Measurements from ENCODE around the gene REST.

REST gene

GRCh38 chr4:56941403-56941802, 33.7 kb downstream of the REST start:
- Histone ChIP-seq H3K79me2 (ENCODE audit: insufficient read depth, low read depth) (no peaks in the 10 kb centered on the region), H3K4me2 (no peak overlapping the region), H3K9ac (no peak overlapping the region), H3K27me3 (ENCODE audit: insufficient read depth, low read depth) (no peaks in the 10 kb centered on the region), H3K4me3 (IDR thresholded peaks at IDR 0.05; ENCODE audit: insufficient read depth, low read depth, low read length) (no peak overlapping the region), H4K20me1 (ENCODE audit: insufficient read depth) (0 out of 2 replicates have a peak, but pooled peaks cover 3% of the 10 kb centered on the region), H3K27ac (no peak overlapping the region), H2AFZ (ENCODE audit: low read depth) (no peak overlapping the region), H3K4me1 (ENCODE audit: low read depth, poor library complexity, severe bottlenecking) (no peaks in the 10 kb centered on the region), H3K36me3 (ENCODE audit: insufficient read depth) (no peaks in the 10 kb centered on the region)
- TF ChIP-seq CTCF (conservative IDR thresholded peaks at IDR 0.05; ENCODE audit: low read depth, low read length), result no peak

- no peak overlapping the region for H3K4me3 ChIP-seq (IDR thresholded peaks at IDR 0.05; ENCODE audit: insufficient read depth, low read depth, low read length)
- H3K27ac ChIP-seq, result no peak overlapping the region
- H4K20me1 ChIP-seq (ENCODE audit: insufficient read depth), result no peaks in the 10 kb centered on the region
- H3K4me1 ChIP-seq (ENCODE audit: low read depth, poor library complexity, severe bottlenecking), result no peaks in the 10 kb centered on the region
- no peak for TF ChIP-seq CTCF (conservative IDR thresholded peaks at IDR 0.05; ENCODE audit: low read depth, low read length)
- no peak overlapping the region for H3K9ac ChIP-seq
- H2AFZ ChIP-seq (ENCODE audit: low read depth), result no peak overlapping the region
- H3K27me3 ChIP-seq (ENCODE audit: insufficient read depth, low read depth), result no peaks in the 10 kb centered on the region
- H3K4me2 ChIP-seq, result no peak overlapping the region
- H3K79me2 ChIP-seq (ENCODE audit: insufficient read depth, low read depth), result no peaks in the 10 kb centered on the region
- no peaks in the 10 kb centered on the region for H3K36me3 ChIP-seq (ENCODE audit: insufficient read depth)
Observed at GRCh38 chr4:56953680-56954520, 46.2 kb downstream of the REST start.

- H4K20me1 ChIP-seq (ENCODE audit: insufficient read depth), result no peaks in the 10 kb centered on the region
- no peak overlapping the region for H3K9ac ChIP-seq
- no peak overlapping the region for H2AFZ ChIP-seq (ENCODE audit: low read depth)
- H3K4me3 ChIP-seq (IDR thresholded peaks at IDR 0.05; ENCODE audit: insufficient read depth, low read depth, low read length), result no peak overlapping the region
- H3K27me3 ChIP-seq (ENCODE audit: insufficient read depth, low read depth), result no peaks in the 10 kb centered on the region
- H3K27ac ChIP-seq, result no peak overlapping the region
- H3K36me3 ChIP-seq (ENCODE audit: insufficient read depth), result no peaks in the 10 kb centered on the region
- no peak for TF ChIP-seq CTCF (conservative IDR thresholded peaks at IDR 0.05; ENCODE audit: low read depth, low read length)
- no peak overlapping the region for H3K4me2 ChIP-seq
- H3K79me2 ChIP-seq (ENCODE audit: insufficient read depth, low read depth), result no peaks in the 10 kb centered on the region
- no peaks in the 10 kb centered on the region for H3K4me1 ChIP-seq (ENCODE audit: low read depth, poor library complexity, severe bottlenecking)
Observed at GRCh38 chr4:56958111-56958517, 50.4 kb downstream of the REST start.

GRCh38 chr4:56959100-56959499, 51.4 kb downstream of the REST start:
- no peaks in the 10 kb centered on the region for H3K36me3 ChIP-seq (ENCODE audit: insufficient read depth)
- no peak overlapping the region for H2AFZ ChIP-seq (ENCODE audit: low read depth)
- no peaks in the 10 kb centered on the region for H4K20me1 ChIP-seq (ENCODE audit: insufficient read depth)
- H3K4me1 ChIP-seq (ENCODE audit: low read depth, poor library complexity, severe bottlenecking), result no peaks in the 10 kb centered on the region
- H3K79me2 ChIP-seq (ENCODE audit: insufficient read depth, low read depth), result no peaks in the 10 kb centered on the region
- no peaks in the 10 kb centered on the region for H3K27me3 ChIP-seq (ENCODE audit: insufficient read depth, low read depth)
- no peak overlapping the region for H3K4me3 ChIP-seq (IDR thresholded peaks at IDR 0.05; ENCODE audit: insufficient read depth, low read depth, low read length)
- H3K9ac ChIP-seq, result no peak overlapping the region
- TF ChIP-seq CTCF (conservative IDR thresholded peaks at IDR 0.05; ENCODE audit: low read depth, low read length), result no peak
- no peak overlapping the region for H3K4me2 ChIP-seq
- no peak overlapping the region for H3K27ac ChIP-seq

Data from KMS-11 (cell line).